ENCODE measurements around the gene MAD2L1BP. TPM values are rescaled to one million over a fixed set of nuclear protein-coding genes. Genes with fewer than 3 reads are reported as not detected.

Gene MAD2L1BP
- total RNA-seq, 1 donor from 2014 or later: 90.4 TPM

DNA sequence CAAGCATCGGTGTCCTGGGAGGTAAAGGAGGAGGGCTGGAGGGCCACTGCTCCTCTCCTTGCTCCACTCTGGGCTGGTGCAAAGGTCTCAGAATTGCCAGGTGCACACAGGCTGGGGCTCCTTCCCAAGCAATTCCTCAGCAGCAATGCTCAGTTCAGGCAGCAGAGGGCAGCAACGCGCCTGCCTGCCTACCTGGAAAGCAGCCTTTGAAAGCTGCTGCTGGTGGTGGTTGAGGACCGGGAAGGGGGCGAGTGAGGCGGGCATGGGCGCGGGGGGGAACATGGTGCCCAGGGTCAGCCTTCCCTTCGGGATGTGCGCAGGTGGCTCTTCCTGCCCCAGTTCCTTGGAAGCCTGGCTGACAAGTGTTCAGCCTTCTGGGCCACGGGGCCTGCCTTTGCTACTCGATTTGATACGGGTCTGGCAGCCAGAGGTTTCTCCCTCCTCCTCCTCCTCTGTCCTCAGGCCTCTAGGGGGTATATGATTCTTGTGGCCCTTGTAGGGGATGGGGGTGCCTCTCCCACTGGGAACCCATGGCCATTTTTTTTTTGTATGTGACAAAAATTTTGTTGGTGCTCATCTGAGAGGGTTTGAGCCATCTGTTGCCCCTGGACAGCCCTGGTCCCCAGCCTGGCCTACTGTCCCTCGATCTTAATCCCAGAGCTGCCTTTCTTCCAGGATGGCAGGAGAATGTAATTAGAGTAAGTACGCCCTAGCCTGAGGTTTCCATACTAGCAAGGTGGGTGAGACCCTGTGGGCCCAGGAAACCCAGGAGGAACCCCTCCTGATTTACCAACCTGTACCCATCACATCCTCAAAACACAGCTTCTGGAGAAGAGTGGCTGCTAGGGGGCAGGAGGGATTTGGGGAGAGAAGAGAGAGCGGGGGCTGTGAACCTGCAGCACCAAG is 31.9 kb downstream of the MAD2L1BP start:
- DNase-seq: peak; percentile 94

DNA sequence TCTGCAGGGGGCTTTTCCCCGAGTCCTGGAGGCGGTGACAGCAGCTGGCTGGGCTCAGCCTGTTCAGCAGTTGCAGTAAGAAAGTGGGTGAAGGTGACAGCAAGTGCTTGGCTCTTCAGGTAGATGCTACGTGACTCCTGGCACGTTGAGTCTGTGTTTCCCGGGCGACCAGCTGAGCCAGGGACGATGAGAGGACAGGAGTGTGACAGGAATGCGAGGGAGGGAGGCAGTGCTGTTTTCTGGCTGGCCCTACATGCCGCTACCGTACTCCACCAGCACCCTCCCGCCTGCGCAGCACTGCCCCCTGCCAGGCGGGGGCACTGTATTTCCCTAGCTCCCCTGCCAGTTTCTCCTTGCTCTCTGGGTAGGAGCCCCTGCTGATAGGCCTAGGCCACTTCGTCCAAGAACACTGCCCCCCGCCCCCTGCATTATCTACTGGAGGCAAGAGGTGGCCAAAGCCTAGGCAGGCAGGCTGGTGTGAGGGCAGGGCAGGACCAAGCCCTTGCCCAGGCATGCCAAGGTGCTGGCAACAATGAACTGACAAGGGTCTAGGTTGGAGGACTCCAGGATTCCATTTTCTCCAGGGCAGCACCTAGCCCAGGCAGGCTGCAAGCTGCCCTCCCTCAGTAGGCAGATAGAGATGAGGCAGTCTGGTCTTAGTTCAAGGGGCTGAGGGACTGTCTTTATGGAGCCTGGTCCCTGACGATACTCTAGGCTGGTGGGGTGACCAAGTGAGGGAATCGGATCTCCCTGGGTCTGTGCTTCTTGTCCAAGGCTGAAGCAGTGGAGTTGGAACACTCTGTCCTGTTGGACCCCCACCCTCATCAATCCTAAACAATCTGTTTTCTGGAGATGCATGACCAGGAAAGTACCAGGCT is 32.8 kb downstream of the MAD2L1BP start:
- DNase-seq: peak; percentile 79

DNA sequence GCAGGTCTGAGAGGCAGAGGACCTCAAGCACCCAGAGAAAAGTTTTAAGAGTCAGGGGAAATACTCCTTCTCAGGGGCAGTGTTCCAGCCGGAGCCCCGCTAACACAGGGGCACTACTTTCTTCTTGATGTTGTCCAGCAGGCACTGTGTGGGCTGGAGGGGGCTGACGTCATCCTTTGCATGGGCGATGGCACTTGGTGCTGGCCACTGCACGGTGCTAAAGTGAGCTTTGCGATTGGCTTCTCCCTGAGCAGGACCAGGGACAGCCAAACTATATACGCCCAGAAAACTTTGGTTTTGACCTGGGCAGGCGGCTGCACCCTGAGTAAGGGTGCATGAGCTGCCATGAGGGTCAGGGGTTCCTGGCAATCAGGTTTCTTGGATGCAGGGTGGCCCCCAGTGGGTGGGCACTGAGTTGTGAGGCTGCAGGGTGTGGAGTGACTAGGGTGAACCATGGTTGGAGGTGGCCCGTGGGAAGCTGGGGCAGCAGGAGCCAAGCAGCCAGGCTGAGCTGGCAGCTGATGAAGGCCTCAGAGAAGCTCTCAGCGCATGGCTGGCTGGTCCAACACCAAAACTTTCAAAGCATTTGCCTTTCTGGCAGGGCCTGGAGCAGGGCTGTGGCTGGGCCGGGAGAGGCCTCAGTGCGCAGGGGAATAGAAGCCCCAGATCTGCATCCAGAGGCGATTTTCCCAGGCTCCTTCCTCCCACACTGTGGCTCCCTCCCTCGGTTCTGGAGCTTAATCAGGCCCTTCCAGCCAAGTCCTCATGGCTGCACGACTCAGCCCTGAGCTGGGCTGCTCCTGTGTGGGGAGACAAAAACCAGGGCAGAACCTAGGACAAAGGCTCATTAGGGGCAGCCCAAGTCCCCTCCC is 33.6 kb downstream of the MAD2L1BP start:
- peak; percentile 81 for DNase-seq

DNA sequence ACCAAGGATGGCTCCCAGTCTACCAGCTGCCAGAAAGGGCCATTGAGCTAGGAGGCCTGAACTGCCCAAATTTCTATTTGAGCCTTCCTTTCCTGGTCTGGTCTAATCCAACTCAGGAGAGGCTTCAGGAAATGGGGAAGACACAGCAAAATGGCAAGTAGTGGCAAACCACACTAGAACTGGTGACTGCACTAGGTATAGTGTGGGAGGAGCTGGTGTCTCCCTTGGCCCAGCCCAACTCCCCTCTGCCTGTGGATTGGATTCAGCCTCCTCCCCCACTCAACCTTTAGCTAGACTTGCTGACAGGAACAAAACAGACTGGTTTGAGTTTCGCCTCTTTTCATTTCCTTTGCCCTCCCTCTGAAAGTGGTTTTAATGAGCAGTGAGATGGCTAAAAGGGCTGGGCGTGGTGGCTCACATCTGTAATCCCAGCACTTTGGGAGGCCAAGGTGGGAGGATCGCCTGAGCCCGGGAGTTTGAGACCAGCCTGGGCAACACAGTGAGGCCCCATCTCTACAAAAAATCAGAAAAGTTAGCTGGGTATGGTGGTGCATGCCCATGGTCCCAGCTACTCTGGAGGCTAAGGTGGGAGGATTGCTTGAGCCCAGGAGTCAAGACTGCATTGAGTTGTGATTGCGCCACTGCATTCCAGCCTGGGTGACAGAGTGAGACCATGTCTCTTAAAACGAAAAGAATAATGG is 34.4 kb downstream of the MAD2L1BP start:
- DNase-seq: peak; percentile 41

DNA sequence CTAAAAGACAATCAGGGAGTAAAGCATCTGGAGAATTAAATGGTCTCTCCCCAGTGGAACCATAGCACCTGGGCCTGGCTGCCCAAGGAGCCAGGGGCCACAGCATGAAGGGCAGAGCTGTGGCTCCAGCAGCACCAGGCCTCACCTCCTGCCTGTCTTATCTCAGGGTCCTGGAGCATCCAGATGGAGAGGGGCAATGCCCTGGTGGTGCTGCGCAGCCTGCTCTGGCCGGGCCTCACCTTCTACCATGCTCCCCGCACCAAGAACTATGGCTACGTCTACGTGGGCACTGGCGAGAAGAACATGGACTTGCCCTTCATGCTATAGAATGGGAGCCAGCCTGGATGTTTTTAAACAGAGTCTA is 35.0 kb downstream of the MAD2L1BP start:
- no peak for DNase-seq

DNA sequence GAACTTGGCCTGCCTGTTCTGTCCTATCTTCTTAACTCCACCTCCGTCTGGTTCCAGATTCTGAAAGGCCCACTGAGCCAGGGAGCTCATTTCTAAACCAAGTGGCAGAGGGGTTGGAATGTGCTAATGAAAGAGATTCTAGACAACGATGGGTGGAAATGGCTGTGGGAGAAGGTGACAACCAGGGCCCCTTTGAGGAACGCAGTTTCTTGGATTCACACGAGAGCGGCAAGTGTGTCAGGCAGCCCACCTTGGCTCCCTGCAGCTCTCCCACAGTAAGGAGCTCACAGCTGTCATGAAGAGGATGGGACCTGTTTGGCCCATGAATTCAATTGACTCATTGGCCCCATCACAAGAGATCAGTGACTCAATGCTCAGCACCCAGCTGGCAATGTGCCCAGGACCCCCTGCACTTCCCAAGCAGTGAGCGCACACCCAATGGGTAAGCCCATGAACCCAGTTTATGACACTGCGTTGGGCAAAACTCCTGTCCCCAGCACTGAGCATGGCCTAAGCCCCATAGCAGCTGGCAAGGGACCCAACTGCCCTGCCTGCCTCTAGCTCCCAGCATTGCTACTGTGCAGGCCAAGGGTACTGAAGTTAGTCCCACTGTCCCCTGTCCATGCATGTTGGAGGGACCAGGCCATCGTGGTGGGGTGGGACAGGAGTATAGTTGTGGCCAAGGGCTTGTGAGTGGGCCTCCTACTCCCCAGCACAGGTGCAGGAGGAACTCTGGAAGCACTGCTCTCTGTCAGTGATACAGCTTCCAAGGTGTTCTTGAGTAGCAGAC is 35.6 kb downstream of the MAD2L1BP start:
- no peak for DNase-seq

DNA sequence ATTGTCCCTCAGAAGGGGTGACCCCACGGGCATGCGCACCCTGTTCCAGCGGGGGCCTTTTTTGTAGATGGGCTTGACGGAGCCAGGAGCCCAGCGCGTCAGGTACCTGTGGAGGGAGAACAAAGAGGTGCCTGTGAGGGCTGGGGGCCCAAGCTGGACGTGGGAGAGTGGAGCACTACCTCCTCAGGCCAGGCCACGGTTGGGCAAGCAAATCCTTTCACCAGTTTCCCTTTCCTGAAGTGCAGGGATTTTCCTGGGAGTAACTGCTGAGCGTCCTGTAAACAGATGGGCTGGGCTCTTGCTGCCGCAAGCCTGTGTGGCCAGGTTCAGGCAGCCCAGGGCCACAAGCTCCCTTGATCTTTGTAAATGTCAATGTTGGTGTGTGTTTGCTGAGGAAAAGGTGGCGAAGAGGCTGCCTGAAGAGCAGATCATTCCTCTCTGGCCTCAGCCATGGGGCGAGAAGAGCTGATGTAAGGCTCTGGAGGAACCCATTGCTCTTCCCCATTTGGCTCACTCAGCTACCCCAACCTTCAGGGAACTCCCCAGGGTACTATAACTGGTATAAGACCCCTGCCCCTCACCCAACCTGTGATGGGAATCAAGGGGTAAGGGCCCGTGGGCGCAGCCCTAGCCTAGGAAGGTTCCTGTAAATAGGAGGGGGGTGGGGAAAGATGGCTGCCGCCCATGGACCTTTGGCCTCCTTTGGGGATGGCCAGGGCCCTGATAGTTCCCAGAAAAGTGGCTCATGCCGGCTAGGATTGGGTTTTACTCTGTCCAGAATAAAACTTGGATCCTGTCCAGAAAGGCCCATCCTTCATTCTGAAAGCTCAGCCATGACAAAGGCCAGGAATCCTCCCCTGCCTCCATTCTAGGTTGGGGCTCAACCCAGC is 36.4 kb downstream of the MAD2L1BP start:
- no peak for DNase-seq

DNA sequence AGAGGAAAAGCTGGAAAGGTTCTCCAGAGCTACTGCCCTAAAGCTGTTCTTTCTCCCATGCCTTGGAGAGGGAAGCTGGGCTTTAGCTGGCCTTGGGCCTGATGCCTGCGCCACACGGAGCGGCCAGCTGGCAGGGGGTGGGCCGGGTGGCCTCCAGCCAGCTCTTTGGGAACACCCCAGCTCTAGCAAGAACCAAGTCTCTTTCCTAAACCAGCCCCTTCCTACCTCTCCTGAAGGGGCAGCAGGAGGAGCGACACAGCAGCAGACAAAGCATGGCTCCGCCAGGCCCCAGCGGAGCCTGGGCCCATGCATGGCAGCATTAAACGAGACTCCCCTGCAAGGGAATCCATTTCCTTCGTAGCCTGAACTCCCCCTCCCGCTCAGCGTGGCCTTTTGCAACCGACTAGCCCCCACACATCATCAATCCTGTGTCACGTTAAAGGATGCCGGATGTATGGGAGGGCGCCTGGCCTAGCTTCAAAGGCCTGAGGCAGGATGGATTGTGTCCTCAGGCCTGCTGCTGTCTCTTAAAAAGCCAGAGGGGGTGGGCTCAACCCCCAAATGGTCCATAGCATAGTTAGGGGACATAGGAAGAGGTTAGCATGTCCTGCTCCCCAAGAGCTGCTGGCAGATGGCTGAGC is 37.9 kb downstream of the MAD2L1BP start:
- DNase-seq: peak; percentile 87

DNA sequence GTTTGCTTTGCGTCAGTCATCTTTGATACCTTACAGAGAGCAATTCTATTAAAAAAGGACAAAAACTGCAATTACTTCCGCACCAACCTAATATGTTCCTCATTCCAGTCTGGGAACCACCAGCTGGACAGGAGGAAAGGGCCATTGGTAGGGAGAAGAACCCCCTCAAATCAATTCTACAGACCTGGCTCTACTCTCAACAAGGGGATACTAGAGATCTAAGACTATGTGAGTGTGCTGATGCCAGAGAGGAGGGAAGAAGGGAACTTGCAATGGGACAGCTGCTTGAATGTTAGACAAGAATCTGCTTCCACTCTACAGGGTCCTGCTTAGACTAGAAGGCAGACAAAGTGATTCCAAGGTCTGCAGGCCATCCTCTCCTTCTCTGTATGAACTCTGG is 38.7 kb downstream of the MAD2L1BP start:
- DNase-seq: no peak

DNA sequence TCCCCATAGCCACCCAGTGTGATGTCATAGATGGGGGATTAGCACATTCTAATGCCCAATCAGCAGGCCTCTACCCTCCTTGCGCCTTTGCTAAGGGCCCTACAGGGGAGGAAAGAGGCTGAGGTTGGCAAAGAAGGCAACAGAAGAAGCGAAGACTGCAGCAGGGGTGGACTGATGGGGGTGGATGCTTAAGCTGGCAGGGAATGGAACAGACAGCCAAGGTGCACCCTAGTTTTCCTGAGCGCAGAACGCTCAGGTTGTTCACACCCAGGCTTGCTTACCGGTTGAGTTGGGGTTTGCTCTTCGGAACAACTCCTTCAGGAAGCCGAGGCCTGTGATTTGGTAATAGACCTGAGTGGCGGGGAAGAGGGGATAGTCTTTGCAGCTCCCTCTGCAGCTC is 39.3 kb downstream of the MAD2L1BP start:
- no peak for DNase-seq

DNA sequence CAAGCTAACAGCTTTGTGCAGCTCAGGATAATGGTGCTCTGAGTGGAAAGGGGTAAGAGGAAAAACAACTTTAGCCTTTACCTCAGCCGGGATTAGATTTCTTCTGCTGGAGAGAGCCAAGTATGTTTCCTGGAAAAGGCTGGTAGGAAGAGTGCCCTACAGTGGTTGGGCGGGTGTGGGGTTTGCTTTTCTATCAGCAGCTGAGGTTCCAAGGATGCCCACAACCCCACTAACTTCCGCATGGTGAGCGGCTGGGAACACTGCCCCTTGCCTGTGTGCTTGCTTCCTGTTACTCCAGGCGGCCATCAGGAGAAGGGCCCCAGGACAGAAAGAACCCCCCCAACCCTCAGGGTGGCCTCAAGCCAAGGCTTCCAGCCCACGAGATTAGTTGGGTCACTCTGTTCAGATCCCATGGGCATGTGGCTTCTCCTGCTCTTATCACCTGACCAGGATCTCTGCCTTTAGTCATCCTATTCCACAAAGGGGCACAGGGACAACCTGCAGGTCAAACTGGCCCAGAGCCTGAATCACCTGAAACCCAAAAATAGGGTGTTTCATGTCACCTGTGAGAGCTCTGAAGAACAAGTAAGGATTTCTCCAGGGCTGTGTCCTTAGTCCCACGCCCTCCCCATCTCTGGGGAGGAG is 41.4 kb downstream of the MAD2L1BP start:
- no peak for DNase-seq

DNA sequence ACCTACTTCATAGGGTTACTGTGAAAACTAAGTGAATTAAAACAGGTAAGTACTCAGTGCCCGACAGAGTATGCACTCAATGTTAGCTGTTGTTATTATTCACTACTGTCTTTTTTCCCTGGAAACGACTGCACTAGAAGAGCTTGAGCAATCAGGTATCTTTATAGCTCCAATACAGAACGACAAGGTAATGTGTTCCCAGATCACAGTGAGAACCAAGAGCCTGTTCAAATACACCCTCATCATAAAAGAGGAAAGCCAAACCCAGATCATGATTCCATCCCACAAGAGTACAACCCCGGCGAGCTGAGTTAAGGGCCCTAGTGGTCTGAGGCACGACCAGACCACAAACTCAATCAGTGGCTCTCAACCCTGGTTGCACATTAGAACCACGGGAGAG is 42.1 kb downstream of the MAD2L1BP start:
- no peak for DNase-seq

DNA sequence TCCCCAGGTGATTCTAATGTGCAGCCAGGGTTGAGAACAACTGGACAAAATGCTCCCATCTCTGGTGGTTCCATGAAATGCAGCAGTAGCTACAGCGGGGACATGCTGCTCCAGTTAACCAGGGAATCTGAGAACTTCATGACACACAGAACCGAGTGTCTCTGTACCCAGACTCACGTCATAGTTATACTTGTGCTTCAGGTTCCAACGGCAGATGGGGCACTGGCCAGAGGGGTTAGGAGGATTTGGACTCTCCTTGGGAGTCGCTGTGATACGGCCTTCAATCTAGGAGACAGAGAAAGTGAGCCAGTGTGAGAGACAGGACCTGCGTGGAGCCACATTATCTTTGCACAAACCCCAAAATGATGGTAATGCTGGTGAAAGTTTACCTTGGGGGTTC is 42.7 kb downstream of the MAD2L1BP start:
- no peak for DNase-seq

DNA sequence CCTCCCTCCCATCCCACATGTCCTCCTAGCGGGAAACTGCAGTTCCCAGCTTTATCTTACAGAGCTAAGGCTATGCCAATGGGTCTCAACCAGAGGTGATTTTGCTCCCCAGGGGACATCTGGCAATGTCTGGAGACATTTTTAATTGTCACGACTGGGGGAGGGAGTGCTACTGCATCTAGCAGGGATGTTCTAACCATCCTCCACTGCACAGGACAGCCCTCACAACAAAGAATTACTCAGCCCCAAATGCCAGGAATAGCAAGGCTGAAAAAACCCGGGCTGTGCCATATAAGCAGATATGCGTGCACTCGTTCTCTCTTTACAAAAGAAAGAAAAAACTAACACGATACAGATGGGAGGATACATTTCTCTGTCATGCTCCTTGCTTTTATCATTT is 43.4 kb downstream of the MAD2L1BP start:
- DNase-seq: no peak

DNA sequence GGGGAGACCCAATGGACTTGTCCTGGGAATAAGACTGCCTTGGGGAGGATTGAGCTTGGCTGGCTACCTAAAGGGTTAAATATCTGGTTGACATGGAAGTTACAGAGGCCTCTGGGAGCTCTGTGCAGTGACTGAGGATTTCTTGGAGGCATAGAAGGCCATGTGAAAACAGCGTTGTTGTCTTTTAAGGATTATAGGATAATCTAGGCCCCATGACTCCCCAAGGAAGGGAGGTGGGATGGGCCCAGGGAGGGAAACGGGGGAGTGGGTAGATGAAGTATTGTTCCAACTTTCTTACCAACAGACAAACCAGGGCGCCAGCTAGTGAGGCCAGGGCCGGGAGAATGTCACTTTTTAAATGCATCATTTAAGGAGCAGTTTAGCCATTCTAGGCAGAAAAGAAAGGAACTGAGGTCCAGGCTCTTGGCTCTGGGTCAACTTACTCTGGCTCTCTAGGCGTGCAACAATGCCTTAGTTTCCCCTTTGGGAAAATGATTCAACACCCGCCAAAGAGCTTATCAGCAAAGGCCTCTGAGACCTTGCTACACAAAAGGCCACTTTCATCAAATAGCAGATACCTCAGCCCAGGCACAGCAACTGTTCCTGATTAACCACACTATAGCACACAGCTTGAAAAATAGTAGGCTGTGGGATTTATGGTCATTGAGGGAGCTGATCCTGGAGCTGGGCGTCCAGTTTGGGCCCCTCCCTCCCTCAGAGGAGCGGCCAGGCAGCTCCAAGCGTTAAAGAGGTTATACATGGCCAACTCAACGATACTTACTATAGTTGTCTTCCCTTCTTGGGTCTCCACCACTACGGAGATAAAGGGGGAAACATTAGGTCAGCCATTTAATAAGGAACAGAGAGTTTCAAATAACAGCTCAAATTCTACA is 44.9 kb downstream of the MAD2L1BP start:
- no peak for DNase-seq

DNA sequence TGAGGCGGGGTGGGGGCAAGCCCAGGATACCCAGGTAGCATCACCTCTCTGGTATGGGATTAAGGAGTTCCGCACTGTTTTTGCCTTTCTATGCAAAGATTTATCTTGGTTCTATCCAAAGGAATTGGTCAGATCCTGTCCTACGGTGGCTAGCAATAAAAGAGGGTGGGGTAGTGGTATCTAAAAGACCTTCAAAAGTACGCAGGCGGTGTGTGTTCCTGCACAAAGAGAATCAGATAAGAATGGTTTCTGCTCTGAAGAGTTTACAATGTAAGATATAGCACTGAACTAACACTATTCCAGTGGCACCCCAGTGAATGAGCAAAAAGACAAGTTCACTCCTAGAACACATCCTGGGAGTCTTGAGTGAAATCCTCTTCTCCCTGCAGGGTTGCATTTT is 45.7 kb downstream of the MAD2L1BP start:
- DNase-seq: no peak

DNA sequence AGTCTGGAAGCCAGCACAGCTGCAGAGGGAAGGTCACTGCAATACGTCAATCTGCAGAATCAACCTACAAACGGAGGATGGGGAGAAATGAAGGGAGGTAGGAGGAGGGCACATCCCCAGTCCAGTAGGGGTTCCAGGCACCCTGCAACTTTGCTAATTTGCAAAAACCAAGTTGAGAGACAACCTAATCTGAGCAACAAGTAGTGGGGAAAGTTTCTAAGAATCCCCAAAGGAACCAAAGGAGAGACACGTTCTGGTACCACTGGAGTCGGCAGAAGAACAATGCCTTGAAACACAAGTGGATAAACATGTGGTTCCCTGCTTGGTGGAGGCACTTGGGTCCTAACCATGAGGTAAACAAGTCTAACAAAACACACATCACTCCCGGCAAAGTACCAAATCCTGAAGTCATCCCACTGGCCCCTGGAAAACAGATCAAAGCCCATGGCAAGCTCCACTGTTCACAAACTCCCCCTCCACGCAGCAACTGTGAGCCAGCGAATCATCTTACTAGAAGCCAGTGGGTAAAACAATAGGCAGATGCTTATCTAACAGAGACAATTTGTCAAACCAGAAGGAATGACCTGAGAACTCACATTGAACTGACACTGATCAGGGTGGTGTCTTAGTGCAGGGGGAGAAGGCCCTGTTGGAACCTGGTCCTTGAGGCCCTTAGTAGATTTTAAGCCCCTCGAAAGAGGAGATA is 47.2 kb downstream of the MAD2L1BP start:
- no peak for DNase-seq
